HG02970 (cell line): ENCODE results near the gene GGT6.

ENCODE experiments used
- ATAC-seq: cut with Tn5 transposase; IDR thresholded peaks from one replicate; pipeline ENCODE4 v1.9.1; 2021; ENCODE audit warnings: mild to moderate bottlenecking, moderate library complexity, moderate number of reproducible peaks; ENCODE audit not compliant: unreplicated experiment, low FRiP score

Gene GGT6

DNA sequence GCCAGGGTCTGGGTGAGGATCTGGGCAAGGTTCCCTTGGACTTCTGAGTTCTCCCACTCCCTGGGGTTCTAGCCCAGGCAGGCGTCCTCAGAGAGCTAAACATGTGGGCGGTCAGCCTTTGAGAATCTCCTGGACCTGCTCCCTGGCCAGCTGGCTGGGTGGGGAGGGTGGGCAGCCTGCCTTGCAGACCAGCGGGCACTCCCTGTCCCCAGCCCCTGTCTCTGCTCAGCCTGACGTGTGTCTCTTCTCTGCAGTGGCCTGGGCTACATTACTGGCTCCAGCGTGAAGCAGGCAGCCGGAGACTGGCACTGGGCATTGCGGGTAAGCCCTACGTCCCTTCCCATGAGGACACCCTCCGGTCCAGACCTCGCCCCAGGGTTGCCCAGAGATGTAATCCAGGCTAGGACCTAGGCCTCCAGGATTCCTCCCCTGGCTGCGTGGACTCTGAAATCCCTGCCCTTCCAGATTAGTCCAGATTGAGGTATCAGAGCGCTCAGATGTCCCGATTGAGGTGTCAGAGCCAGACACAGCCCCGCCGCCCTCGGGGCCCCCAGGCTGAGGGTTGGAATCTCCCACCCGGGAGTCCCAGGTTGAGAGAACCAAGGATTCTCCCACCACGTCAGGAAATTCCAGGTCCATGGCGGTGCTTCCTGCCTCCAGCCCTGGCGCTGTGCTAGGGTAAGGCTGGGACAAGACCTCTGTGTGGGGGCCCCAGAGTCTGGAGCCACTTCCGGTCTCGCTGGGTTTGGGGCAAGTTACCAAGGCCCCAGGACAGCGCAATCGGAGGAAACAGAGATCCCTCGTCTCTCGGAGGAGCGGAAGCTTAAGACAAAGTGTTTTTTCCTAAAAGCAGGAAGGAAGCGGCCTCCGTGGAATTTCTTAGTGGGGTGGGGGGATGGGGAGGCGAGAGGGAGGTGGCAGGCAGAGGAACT, 29.3 kb downstream of the GGT6 start:
- no peak for ATAC-seq

- no peak for ATAC-seq
Measured at GRCh38 chr17:4529533-4530152, 30.7 kb downstream of the GGT6 start.

GRCh38 chr17:4527566-4528125, 32.7 kb downstream of the GGT6 start:
- no peak for ATAC-seq

DNA sequence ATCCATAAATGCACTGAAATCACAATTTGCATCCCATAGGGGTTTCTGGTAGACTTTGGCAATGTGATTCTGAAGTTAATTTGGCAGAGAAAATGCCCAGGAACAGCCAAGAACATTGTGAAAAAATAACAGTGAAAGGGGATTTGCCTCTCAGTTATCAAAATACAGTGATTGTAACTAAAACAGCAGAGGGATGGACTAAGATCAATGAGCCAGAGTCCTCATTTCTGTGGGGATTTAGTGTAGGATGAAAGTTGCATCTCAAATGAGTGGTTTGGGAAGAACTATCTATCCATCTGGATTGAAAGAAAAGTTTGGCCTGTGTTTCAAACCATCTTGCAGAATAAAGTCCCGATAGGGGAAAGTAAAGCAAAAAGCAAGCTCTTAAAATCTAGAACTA, 33.2 kb downstream of the GGT6 start:
- ATAC-seq: no peak

DNA sequence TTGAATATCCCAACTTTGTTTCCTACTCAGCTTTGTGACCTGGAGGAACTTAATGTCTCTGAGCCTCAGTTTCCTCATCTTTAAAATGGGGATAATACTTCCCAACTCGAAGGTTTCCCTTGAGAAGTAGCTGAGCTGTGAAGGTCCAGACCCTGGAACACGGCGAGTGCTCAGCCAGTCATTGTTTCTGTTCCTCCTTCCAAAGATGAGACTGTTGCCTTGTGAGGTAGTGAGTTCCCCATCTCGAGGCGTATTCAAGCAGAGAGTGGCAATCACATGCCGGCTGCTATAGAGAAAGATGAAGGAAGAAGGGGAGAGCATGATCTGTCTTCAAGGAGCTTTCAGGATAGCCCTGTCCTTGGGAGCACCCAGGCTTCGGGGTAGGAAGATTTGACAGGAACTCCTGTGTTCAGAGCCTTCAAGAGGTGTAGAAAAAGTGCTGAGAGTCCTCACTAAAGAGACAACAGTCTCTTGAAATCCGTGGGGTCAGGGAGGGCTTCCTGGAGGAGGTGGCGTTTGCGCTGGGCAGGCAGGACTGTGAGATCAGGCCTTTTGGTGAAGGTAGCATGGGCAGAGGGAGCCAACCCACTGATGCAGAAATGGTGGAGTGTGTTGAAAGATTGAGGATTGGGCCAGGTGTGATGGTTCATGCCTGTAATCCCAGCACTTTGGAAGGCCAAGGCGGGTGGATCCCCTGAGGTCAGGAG, 34.5 kb downstream of the GGT6 start:
- ATAC-seq: no peak

GRCh38 chr17:4523946-4524345, 36.4 kb downstream of the GGT6 start:
- ATAC-seq: no peak

DNA sequence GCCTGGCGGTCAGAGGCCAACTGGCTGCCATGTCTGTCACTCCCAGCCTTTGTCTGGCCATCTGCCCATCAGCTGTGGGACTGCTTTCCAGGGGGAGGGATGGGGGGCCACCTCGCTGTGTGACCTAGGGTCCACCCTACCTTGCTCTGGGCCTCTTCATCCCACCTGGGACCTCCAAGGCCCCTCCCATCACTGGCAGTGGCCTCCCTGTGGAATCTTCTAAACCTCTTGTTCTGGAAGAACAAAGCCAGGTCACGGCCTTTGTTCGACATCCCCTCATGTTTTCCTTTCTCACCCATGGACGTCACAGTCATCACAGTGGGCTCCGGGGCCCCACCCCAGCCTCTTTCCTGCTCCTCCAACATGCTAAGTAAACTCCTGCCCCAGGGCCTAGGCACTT, 37.7 kb downstream of the GGT6 start:
- ATAC-seq: no peak

DNA sequence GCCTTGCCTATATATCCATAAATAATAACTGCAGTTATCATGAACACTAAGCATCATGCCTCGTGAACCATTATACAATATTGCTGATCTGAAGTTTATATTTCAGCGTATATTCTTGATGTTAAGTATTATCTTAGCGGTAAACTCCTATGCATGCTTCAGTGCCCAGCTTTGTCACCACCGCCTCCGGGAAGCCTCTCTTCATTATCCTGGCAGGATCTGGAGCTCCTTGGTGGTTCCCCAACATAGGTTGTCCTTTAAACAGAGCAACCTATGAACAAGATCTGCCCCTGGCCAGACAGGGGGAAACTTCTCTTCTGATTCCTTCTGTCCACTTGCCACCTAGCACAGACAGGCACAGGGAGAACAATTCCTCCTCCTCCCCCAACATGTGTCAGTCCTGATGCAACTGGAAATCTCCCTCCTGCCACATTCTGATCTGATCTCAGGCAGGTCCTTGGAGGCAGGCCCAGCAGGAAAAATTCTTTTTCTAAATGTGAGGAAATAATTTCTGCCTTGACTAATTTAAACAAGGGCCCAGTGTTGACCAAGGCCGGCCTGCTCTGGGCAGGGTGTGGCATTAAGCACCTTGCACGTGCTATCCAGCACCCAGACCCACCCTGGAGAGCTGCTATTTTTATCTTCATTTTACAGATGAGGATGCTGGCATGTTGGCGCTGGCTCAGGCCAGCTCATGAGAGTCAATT, 39.3 kb downstream of the GGT6 start:
- no peak for ATAC-seq

DNA sequence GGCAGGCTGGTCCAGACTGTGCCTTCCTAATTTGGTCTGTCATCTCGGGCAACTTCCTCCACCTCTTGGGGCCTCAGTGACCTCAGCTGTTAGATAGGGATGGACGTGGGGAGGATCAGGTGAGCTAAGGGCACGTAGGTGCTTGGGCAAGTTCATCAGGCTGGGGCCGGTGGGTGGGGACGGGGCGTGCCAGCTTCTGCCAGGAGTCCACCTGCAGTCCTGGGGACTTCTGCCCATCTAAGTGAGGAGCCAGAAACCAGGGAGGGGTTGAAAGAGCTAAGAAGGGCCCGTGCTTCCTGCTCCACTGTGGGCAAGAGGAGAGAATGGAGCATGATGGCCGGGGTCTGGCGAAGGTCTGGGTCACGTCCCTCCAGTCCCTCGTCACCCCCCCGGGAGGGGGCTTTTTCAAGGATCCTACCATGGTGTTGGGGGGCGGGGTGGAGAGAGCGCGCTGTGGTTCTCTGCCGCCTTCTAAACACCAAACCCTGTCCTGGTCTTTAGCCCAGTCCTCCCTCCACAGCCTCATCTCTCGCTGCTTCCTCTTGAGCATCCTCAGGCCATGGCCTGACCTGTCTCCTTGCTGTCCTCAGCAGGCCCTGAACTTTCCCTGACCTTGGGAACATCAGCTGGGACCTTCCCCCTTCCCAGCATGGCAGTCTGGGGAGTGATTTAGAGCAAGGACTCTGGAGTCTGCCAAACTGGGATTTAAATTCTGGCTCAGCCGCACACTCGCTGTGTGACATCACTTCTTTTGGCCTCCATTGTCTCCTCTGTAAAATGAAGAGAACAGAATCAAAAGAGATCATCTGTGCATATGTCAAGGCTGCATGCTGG, 40.1 kb downstream of the GGT6 start:
- no peak for ATAC-seq

GRCh38 chr17:4519361-4519788, 41.0 kb downstream of the GGT6 start:
- ATAC-seq: no peak

GRCh38 chr17:4518901-4519300, 41.5 kb downstream of the GGT6 start:
- no peak for ATAC-seq

- ATAC-seq: no peak
Measured at GRCh38 chr17:4516735-4517134, 43.6 kb downstream of the GGT6 start.

- ATAC-seq: no peak
Measured at GRCh38 chr17:4515501-4515900, 44.9 kb downstream of the GGT6 start.

GRCh38 chr17:4514779-4515178, 45.6 kb downstream of the GGT6 start:
- no peak for ATAC-seq

DNA sequence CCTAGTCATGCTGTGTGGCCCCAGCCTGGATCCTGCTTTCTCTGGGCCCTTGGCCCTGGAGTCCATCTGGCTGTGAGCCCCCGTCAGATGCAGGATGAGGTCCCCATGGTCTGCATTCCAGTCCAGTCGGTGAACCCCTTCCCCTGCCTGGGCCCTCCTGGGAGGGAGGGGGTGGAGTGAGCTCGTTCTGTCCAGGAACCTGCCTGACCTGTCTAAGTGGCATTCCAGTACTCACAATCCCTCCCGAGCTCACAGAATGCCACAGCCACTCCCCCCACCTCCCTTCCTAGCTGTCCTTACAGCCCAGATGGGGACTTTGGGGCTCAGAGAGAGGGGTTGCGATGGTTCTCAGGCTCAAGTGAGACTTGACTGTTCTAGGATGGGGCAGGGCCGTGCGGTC, 46.2 kb downstream of the GGT6 start:
- no peak for ATAC-seq

- ATAC-seq: no peak
Measured at GRCh38 chr17:4513113-4514032, 47.0 kb downstream of the GGT6 start.

DNA sequence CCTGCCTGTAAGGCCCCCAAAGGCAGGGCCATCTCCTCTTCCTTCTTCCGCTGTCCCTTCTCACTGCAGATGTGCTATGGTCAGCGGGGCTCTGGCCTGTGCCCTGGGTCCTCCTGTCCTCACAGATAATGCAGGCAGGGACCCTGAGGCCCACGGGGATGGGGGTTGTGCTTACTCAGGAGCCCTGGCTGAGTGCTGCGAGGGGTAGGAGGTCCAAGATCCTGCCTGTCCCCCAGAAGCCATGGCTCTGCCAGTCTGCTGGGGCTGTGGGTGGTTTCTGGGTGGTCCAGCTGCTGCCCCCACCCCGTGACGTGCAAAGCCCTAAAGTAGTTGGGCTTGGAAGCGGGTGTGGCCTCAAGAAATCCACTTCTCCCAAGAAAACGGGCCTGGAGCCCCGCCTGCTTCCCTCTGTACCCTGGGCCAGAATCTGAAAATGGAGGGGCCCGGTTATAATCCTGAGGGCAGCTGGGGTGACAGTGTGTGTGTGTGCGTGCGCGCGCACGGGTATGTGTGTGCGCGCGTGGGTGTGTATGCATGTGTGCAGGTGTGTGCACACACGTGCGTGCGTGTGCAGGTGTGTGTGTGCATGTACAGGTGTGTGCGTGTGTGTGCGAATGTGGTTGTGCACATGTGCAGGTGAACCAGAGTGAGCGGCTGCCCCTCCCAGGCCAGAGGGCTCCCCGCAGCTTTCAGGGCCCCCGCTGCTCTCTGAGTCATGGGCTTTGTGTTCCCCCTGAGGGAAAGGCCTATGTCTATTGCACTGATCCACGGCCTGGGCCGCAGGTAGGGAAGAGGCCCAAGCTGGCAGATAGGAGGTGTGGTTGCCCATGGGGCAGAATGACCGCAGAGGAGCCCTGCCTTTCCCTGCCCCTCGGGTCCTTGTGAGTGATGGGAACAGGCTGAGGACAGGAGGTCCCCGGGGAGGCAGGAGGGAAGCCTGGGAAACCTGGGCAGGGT, 47.9 kb downstream of the GGT6 start:
- no peak for ATAC-seq
